Astrocyte of the spinal cord (primary cell): Measurements from ENCODE around the gene POLR3E.

Source experiments
- DNase-seq: peaks from one replicate; pipeline ENCODE4 v3.0.0; 2011; ENCODE audit warnings: low read depth, low spot score
- H3K4me3 ChIP-seq: 2 replicates; pipeline ENCODE4 v1.5.1; 2011; ENCODE audit warnings: low read depth, mild to moderate bottlenecking, low read length, moderate library complexity
- CTCF ChIP-seq: IDR thresholded peaks from 2 replicates; pipeline ENCODE4 v1.5.1; 2012; ENCODE audit warnings: low read depth, mild to moderate bottlenecking, low read length, inconsistent platforms
- in situ Hi-C: cut with HindIII; loops from 2 replicates; pipeline ENCODE4 v1.10.0; 2017; ENCODE audit warnings: low sequenced_read_pairs

Gene POLR3E

DNA sequence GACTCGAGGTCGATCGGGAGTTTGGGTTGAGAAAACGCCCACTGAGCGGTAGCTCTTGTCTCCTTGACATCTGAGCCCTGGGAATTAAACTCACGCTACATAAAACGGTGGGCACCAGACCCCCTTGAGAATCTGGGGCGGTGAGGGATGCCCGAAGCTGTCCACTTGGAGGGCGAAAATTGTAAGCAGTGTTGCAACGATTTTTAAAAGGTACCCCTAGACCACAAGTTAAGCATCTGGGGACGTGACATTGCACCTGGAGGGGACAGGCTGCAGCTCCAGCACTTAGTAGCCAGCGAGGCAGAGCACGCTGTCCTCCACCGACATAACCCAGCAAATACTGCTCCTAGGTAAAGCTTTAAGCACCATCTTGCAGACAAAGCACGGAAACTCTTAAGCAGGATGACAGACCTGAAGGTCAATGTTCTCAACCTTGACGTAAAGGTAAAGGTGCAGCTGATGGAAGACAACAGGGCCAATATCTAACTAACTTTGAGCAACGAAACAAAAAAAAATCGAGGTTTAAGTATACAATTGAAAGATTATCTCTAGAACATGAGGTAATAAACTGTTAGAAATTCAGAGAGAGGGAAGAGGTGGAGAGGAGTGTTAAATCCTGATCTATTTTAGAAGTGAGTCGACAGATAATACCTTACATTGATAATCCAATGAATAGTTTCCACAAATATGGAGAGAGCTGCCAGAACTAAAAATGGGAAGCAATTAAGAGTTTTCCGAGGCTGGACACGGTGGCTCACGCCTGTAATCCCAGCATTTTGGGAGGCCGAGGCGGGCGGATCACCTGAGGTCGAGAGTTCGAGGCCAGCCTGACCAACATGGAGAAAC is 78.1 kb downstream of the POLR3E start:
- TF ChIP-seq CTCF, result no peak
- in situ Hi-C loops, result no loop called here
- no peak for DNase-seq
- peak overlapping the region; percentile 79 for H3K4me3 ChIP-seq

DNA sequence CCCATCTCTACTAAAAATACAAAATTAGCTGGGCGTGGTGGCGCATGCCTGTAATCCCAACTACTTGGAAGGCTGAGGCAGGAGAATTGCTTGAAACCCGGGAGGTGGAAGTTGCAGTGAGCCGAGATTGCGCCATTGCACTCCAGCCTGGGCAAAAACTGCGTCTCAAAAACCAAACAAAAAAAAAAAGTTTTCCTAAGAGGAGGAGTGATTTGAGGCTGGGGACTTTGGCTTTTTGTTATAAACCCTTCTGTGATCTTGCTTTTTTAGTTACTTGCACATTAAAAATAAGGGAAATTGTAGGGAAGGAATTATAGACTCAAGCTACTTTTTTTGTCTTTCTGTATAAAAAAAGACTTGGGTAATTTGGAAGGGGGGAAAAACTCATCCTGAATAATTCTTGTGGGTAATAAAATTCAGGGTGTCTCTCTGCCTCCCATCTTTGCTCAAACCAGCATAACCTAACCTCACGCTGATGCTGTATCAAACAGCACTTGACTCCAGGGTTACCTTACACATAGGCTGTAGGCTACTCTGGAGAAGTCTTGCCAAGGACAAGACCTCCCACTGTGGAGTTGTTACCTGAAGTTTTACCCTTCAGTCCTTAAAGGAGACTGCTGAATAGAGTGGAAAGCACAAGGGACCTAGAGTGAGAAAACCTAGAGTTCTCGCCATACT is 78.9 kb downstream of the POLR3E start:
- in situ Hi-C loops, result no loop called here
- DNase-seq, result no peak
- no peak overlapping the region for H3K4me3 ChIP-seq
- TF ChIP-seq CTCF, result no peak

- in situ Hi-C loops, result no loop called here
- TF ChIP-seq CTCF, result no peak
- DNase-seq, result no peak
- no peak overlapping the region for H3K4me3 ChIP-seq
Measured at GRCh38 chr16:22379656-22380055, 82.4 kb downstream of the POLR3E start.

DNA sequence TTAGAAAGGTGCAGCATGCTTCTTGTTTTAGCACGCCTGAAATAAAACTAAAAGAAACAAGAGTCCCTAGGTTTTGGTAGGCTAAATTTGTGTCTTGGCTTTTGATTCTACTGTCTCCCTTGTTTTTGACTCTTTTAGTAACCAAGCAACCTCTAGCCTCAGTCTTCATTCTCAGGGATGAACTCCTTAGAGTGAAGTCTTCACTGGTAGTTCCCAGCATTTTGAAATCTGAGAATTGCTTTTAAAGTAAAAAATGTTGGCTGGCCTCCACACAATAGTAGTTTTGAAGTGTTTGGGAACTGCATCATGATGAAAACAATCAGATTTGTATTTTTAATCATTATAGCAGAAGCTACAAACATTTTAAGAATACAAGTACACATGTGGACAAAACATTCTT is 83.3 kb downstream of the POLR3E start:
- in situ Hi-C loops, result no loop called here
- TF ChIP-seq CTCF, result no peak
- H3K4me3 ChIP-seq, result no peak overlapping the region
- DNase-seq, result no peak

DNA sequence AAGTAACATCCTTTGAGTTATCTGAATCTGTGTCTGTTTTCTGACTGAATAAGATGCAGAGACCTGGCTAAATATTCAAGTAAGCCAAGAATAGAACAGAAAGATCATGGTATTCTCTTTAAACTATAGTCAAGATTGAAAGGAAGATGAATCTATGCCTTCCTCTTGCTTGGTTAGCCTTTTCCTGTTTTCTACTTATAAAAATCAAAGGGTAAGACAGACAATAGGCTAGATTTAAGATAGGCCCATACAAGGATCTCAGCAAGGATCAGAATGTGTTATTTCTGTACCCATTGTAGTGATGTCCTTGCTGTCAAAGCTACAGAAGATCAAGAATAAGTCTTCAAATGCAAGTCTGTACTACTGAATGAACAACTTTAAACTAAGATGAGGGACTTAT is 84.2 kb downstream of the POLR3E start:
- H3K4me3 ChIP-seq, result no peak overlapping the region
- DNase-seq, result no peak
- in situ Hi-C loops, result no loop called here
- no peak for TF ChIP-seq CTCF

DNA sequence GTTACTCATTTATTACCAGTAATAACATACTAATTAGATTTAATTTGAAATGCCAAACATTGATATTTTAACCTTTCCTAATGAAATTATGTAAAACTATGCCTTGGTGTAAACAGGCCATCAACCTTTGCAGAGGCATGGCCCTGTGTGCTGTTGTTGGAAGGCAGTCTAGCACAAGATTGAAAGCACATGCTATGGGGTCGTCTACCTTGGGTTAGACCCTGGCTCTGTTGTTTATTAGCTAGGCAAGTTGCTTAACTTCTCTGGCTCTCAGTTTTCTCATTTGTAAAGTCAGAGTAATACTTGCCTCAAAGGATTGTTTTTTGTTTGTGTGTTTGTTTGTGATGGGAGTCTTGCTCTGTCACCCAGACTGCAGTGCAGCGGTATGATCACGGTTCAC is 86.6 kb downstream of the POLR3E start:
- in situ Hi-C loops, result no loop called here
- no peak for TF ChIP-seq CTCF
- H3K4me3 ChIP-seq, result no peak overlapping the region
- DNase-seq, result no peak
